OCI-LY3 (cell line): ENCODE data around the gene TRIM44.

Source experiments
- H2AFZ ChIP-seq: fragments of 200-600, 300-600 bp; shearing (Covaris generic); 2 replicates; pipeline ENCODE4 v1.6.0; 2014; ENCODE audit warnings: antibody characterized with exemption, low read depth, low read length
- H3K27ac ChIP-seq: fragments of 200-600, 300-600 bp; sonication (generic); 2 replicates; pipeline ENCODE4 v1.5.1; 2014; ENCODE audit warnings: mild to moderate bottlenecking, low read length, moderate library complexity, mixed read lengths
- H3K27me3 ChIP-seq: fragments of 200-600, 300-600 bp; sonication (generic); 2 replicates; pipeline ENCODE4 v1.6.1; 2014; ENCODE audit warnings: low read depth, low read length, mixed read lengths
- H3K36me3 ChIP-seq: fragments of 200-600, 300-600 bp; sonication (generic); replicated peaks from 2 replicates; pipeline ENCODE3; 2014; ENCODE audit warnings: low read depth, low read length, mixed read lengths
- H3K4me1 ChIP-seq: fragments of 300-600, 200-600 bp; sonication (generic); 2 replicates; pipeline ENCODE4 v1.6.1; 2014; ENCODE audit warnings: low read length, mixed read lengths
- H3K4me2 ChIP-seq: fragments of 200-600, 300-600 bp; sonication (generic); 2 replicates; pipeline ENCODE4 v1.6.1; 2014; ENCODE audit warnings: low read length, mixed read lengths
- H3K4me3 ChIP-seq: fragments of 300-600, 200-600 bp; sonication (generic); 2 replicates; pipeline ENCODE4 v1.5.1; 2014; ENCODE audit warnings: antibody characterized with exemption, mild to moderate bottlenecking, low read length, moderate library complexity
- H3K79me2 ChIP-seq: fragments of 300-600, 200-600 bp; shearing (Covaris generic); 2 replicates; pipeline ENCODE4 v1.6.1; 2014; ENCODE audit warnings: mild to moderate bottlenecking, low read length, mixed read lengths
- H3K9ac ChIP-seq: fragments of 300-600, 200-600 bp; shearing (Covaris generic); 2 replicates; pipeline ENCODE4 v1.6.0; 2014; ENCODE audit warnings: mild to moderate bottlenecking, low read length, moderate library complexity
- H3K9me3 ChIP-seq: fragments of 200-600, 300-600 bp; shearing (Covaris generic); 2 replicates; pipeline ENCODE4 v1.6.1; 2014; ENCODE audit warnings: low read length, mixed read lengths; ENCODE audit not compliant: insufficient read depth
- H4K20me1 ChIP-seq: fragments of 200-600, 300-600 bp; sonication (generic); 2 replicates; pipeline ENCODE4 v1.6.1; 2016; ENCODE audit warnings: low read length, mixed read lengths; ENCODE audit not compliant: insufficient read depth
- CTCF ChIP-seq: fragments of 200-600, 300-600 bp; sonication (generic); IDR thresholded peaks from 2 replicates; pipeline ENCODE4 v1.5.1; 2014; ENCODE audit warnings: antibody characterized with exemption, low read length, low read depth
- EZH2phosphoT487 ChIP-seq: fragments of 200-600 bp; shearing (Covaris generic); IDR thresholded peaks from 2 replicates; pipeline ENCODE4 v1.6.1; 2018; ENCODE audit warnings: antibody characterized with exemption, mixed run types, low read depth

The TRIM44 gene

GRCh38 chr11:35761899-35762298, 99.3 kb downstream of the TRIM44 start:
- H3K9me3 ChIP-seq: no peaks in the 10 kb centered on the region

DNA sequence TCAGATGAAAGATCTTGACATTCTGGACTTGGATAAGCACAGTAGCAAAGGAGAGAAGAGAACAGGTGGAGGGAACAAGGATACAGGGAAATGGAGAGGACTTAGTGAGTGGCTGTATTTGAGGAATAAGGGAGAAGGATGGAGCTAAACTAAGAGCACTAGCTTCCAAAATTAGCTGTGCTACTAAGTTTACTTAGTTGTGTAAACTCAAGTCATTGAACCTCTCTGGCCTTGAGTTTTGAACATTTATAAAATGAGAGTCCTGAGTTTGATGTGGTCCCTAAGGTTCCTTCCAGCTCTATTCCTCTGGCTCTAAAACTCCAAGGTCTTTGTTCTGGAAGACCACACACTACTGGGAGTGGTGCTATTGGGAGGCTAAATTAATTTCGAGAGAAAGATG, 100.7 kb downstream of the TRIM44 start:
- H3K4me3 ChIP-seq: no peak overlapping the region
- no peak for TF ChIP-seq EZH2phosphoT487
- TF ChIP-seq CTCF: no peak

More at GRCh38 chr11:35761899-35762298, 99.3 kb downstream of the TRIM44 start:
- peaks cover 5% of the 10 kb centered on the region; the same call in 1 of the 2 replicates for H3K4me1 ChIP-seq
- no peak overlapping the region for H3K27ac ChIP-seq
- TF ChIP-seq CTCF (no peak), EZH2phosphoT487 (no peak)
- H4K20me1 ChIP-seq: 0 out of 2 replicates have a peak, but pooled peaks cover 10% of the 10 kb centered on the region
- H3K4me3 ChIP-seq: no peak overlapping the region
- no peaks in the 10 kb centered on the region for H3K36me3 ChIP-seq
- H3K9ac ChIP-seq: no peak overlapping the region
- H3K27me3 ChIP-seq: no peaks in the 10 kb centered on the region
- no peaks in the 10 kb centered on the region for H3K79me2 ChIP-seq
- no peak overlapping the region for H2AFZ ChIP-seq
- H3K4me2 ChIP-seq: no peak overlapping the region

GRCh38 chr11:35763765-35764164, 101.2 kb downstream of the TRIM44 start:
- Histone ChIP-seq H4K20me1 (0 out of 2 replicates have a peak, but pooled peaks cover 10% of the 10 kb centered on the region), H3K9ac (no peak overlapping the region), H2AFZ (no peak overlapping the region), H3K27ac (no peak overlapping the region), H3K9me3 (no peaks in the 10 kb centered on the region), H3K4me1 (peaks cover 5% of the 10 kb centered on the region; the same call in 1 of the 2 replicates), H3K79me2 (no peaks in the 10 kb centered on the region), H3K4me2 (no peak overlapping the region), H3K27me3 (no peaks in the 10 kb centered on the region), H3K36me3 (no peaks in the 10 kb centered on the region), H3K4me3 (no peak overlapping the region)
- no peak for TF ChIP-seq CTCF

More for the DNA sequence above, 100.7 kb downstream of the TRIM44 start:
- Histone ChIP-seq H3K27ac (no peak overlapping the region), H3K4me2 (no peak overlapping the region), H2AFZ (no peak overlapping the region), H3K4me1 (peaks cover 5% of the 10 kb centered on the region; the same call in 1 of the 2 replicates), H3K9me3 (no peaks in the 10 kb centered on the region), H3K9ac (no peak overlapping the region), H3K27me3 (no peaks in the 10 kb centered on the region), H3K79me2 (no peaks in the 10 kb centered on the region), H4K20me1 (0 out of 2 replicates have a peak, but pooled peaks cover 10% of the 10 kb centered on the region), H3K36me3 (no peaks in the 10 kb centered on the region)

GRCh38 chr11:35764417-35764816, 101.8 kb downstream of the TRIM44 start:
- peaks cover 5% of the 10 kb centered on the region; the same call in 1 of the 2 replicates for H3K4me1 ChIP-seq
- H3K36me3 ChIP-seq: no peaks in the 10 kb centered on the region
- TF ChIP-seq EZH2phosphoT487 (no peak), CTCF (no peak)
- H3K27me3 ChIP-seq: no peaks in the 10 kb centered on the region
- no peak overlapping the region for H3K9ac ChIP-seq
- H3K4me3 ChIP-seq: no peak overlapping the region
- 0 out of 2 replicates have a peak, but pooled peaks cover 10% of the 10 kb centered on the region for H4K20me1 ChIP-seq
- H3K9me3 ChIP-seq: no peaks in the 10 kb centered on the region
- no peak overlapping the region for H3K27ac ChIP-seq
- H3K79me2 ChIP-seq: no peaks in the 10 kb centered on the region
- no peak overlapping the region for H2AFZ ChIP-seq
- no peak overlapping the region for H3K4me2 ChIP-seq
